HG03108 (cell line): ENCODE data around the gene UTP25.

Experiments
- ATAC-seq: cut with Tn5 transposase; IDR thresholded peaks from one replicate; pipeline ENCODE4 v1.9.1; 2021; ENCODE audit warnings: moderate library complexity; ENCODE audit not compliant: unreplicated experiment

The UTP25 gene

DNA sequence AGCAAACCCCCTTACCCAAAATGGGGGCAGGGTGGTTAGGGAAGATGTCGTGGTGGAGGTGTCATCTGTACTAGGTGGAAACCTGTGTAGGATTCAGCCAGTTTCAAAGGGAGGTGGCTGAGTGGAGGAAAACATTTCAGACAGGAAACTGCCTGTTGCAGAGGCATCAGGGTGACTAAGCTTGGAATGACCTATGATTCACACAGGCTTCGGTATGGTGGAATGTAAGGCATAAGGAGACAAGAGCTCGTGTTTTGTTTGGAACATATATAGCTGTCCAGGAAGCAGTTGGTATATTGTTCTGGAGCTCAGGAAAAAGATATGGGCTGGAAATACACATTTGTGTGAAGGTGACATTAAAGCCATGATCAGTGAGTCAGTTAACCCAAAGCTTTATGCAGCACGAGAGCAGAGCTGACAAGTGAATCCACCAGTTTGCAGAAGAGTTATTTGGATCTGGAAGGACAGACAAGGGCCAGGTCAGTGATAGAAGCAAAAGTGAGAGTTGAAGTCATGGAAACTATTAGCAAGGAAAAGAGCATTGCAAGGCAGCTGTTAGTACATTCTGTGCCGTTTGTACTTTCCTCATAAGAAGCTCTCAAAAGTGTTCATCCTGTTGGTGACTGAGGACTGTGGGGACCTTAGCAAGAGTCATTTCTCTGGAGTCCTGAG, 12.2 kb downstream of the UTP25 start:
- no peak for ATAC-seq

DNA sequence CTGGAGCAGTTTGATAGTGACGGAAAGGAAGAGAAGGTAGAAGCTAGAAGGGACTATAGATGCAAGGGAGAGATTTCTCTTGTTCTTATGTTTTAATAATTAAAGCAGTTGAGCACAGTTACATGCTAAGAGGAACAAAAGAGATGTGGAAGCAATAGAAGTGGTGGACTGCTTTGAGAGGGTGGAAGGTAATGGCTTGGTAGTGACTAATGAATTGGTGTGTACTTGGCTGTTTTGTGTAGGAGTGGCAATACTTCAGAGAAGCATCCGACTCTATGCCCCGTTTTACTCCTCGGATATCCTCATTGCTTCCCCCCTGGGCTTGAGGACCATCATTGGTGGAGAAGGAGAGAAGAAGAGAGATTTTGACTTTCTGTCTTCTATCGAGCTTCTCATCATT, 12.8 kb downstream of the UTP25 start:
- ATAC-seq = no peak

DNA sequence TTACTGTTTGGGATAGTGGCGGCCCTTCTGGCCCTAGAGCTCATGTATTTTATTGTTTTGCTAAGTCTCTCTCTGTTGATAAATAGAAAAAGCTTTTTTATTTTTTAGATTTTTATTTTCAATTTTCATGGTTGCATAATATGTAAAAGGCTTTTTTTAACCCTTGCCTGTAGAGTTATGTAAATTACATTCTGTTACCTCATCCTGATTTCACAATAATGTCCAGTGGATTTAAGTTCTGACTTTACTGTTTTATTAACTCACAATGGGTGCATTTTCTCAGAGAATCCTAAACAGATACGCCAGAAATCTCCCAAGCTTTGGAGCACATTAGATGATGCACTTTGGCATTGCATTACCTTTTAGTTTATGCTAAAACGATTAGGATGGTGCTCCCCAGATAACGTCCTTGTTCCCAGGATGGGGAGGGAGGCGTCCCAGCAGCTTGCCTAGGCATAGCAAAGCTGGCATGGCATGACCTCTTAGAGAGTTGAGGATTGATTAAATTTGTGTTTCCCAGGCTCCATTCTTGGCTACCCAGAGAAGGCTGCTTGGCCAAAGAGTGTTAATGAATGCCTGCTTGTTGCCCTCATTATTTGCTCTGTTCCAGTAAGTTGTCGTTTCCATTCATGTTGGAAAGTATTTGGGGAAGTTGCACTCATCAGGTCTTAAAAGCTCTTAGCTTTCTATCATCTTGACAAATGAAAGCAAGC, 17.1 kb downstream of the UTP25 start:
- ATAC-seq = no peak

- no peak for ATAC-seq
Measured at GRCh38 chr1:209845408-209845725, 17.6 kb downstream of the UTP25 start.

DNA sequence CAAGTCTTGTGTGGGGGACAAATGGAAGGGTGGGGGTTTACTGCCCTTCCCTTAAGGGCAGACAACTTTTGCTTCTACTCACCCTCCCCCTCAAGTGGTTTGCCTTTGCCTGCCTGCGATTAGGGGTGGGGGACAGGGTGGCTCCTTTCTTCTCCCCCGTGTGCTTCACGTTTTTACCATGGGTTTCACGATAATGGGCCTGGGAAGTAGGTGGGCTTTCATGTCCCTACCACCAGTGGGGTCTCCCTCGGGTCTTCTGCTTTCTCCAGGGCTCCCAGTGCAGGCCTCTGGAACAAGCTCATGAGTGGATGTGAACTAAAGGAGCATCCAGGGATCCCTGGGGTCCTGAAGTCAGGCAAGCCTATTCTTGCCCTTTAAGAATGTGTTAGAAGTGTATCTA, 21.6 kb downstream of the UTP25 start:
- ATAC-seq = no peak

DNA sequence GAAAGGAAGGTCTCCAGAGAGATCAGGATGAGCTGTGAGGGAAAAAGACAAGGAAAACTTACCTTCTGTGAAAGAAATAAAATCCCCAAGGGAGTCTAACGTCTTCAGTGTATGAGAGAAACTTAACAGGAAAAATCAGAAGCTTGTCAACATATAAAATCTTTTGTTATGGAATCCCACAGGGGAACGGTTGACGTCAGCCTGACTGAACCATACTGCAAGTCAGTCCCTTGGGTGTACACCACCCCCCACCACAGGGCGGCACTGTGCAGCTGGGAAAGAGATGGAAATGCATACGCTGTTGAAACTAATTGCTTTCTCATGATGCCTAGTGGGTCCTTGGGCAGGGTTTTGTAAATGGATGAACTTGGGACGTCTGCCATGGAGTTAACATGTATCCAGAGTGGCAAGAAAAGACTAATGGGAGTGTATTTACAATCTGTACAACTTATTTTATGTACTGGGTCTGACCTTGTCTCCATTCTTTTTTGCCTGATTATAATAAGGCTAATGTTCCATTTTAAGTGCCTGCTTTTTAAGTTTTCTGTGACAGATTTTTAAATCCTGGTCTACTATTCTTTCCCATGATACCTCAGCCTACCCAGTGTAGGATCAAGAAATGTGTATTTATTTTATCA, 22.7 kb downstream of the UTP25 start:
- no peak for ATAC-seq

DNA sequence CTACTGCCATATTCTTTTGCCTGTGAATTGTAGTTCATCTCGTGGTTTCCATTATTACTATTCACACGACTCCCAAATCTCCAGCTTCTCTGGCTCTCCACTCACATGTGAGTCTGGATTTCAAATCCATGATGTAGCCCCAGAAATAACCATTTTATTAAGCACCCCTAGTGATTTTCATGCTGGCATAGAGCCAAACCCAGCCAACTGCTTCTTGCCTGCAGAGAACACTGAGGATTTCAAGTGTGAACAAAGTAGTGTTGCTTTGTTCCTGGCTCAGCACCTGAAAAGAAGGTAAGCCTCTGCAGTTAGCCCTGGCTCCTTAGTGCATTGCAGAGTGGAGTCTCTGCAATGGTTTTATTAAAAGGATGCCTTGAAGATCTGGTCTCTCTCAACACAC, 25.9 kb downstream of the UTP25 start:
- ATAC-seq = no peak

DNA sequence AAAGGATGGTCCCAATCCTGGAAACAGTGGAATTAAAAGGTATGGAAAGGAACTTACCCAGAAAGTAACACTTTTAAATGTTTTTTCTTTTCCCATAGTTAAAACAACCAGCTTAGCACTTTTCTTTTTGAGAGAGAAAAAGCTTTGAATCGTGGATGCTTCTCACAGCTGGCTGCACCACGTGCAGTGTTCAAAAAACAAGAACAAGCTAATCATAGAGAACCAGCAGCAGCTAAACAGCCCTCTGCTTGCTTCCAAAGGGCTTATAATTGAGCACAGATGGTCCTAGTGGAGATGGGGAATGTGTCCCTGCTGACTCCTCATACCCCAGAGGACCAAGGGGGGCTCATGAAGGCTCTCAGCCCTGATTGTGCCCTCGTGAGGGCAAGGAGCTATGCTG, 26.4 kb downstream of the UTP25 start:
- no peak for ATAC-seq

DNA sequence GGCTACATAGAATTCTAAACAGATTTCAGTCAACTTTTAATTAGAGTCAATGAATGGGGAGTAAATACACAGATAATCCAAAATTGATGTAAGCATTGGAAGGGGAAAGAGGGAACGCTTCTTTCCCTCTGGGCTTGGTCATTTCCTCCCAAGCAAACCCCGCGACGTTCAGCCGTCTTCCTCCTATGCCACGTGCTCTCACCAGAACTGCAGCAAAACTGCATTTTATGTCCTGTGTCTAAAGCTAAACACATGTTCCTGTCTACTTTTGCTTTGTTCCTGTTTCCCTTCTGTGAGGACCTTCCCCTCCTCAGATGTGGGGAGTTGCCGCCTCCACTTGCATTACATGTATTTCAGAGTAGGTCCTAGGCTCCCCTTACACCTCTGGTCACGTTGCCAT, 27.2 kb downstream of the UTP25 start:
- no peak for ATAC-seq

DNA sequence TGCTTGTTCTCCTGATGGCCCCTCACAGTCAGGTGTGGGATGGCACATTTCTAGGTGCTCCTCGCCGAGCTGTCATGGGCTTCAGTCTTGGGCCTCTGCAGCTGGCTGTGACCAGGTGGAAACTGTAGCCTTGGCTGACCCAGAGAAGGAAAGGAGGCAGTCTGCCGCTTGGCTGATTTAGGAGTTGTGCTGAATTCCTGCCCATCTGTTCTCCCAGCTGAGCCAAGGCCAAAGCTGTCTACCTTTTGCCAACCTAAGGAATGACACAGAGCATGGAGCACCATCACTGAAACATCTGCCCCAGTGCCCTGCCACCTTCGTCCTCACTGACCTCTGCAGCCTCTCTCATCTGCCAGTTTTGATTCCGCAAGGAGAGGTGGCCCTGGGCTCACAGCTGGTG, 27.9 kb downstream of the UTP25 start:
- ATAC-seq = no peak

DNA sequence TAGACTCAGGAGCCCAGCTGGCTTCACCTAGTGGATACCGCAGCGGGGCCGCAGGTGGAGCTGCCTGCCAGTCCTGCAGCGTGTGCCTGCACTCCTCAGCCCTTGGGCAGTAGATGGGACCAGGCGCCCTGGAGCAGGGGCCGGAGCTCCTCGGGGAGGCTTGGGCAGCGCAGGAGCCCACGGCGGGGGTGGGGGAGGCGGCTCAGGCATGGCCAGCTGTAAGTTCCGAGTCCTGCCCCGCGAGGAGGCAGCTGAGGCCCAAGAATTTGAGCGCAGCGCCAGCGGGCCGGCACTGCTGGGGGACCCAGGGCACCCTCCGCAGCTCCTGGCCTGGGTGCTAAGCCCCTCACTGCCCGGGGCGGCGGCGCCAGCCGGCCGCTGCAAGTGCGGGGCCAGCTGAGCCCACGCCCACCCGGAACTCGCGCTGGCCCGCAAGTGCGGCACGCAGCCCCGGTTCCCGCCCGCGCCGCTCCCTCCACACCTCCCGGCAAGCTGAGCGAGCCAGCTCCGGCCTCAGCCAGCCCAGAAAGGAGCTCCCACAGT, 30.9 kb downstream of the UTP25 start:
- ATAC-seq = no peak

DNA sequence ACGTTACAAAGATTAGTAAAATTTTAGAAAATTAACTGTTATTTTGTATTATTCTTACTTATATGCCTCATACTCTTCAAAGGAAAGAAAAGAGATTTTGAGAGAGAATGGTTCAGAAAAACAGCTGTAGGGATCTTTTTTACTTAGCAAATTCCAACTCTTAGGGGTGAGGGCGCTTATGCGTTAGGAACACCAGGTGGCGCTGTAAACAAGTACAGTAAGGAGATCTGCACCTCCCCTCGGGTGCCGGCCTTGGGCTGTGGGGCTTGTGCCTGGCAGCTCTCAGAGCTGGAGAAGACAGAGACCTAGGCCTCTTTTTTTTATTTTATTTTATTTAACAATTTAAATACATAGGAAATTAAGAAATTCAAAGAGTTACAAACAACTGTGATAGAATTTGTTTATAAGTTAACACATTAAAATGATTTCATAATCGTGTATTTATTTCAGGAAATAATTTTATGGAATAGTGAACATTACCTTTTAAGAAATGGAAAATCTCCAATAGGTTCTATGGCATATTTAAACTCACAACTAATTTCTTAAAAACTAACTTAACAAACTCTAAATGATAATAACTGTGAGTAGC, 32.6 kb downstream of the UTP25 start:
- peak; percentile 93 for ATAC-seq

DNA sequence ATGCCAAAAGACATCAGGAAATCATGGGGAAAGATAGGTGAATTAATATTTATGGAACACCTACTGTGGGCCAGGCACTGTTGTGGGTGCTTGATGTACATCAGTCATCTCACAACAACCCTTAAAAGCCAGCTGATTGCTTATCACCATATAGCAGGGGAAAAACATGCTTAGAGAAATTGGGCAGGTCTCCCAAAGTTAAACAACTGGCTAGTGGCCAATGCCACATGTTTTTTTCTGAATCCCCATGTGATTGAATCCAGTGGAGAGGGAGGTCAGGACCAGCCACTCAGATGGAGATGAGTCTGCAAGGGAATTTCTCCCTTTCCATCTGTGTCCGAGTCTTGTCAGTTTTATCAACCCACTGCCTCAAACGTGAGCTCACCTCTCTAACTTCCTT, 33.5 kb downstream of the UTP25 start:
- no peak for ATAC-seq

GRCh38 chr1:209862391-209863356, 34.9 kb downstream of the UTP25 start:
- no peak for ATAC-seq

DNA sequence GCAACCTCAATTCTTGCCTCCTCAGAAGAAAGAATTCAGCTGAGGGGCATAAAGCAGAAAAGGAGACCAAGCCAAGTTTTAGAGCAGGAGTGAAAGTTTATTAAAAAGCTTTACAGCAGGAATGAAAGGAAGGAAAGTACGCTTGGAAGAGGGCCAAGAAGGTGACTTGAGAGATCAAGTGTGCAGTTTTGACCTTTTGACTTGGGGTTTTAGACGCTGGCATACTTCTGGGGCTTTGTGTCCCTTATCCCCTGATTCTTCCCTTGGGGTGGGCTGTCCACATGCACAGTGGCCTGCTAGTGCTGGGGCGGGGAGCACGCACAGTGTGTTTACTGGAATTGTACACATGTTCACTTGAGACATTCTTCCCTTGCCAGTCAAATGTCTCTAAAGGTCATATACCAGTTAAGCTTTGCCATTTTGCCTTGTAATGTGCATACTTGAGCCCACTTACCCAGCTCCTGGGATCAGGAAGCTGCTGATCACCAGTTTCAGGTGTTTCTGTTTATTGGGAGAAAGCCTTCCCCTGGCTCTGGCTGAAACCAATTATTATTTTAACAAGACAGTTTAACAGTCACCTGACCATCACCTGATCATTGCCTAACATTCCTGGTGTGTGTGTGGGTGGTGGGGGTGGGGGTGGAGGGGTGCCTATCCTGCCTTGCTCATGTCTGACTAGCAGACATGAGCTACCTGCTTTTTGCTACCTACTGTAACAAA, 36.2 kb downstream of the UTP25 start:
- ATAC-seq = no peak

DNA sequence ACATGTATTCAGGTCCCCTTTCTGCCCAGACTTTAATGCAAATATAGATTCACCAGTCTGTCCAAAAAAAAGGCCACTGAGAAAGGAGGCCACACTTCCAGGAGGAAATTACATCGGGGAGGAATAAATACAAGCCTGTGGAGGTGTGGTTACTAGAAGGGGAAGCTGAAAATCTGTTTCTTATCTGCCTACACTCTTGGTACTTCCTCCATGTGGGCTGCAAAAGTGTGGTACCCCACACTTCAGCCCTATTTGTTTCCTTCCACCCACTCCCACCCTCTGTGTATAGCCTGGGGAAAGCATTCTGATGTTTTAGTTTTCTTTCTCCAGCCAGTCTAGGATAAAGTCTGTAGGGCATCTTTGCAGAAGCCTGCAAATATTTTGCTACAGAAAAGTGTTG, 38.4 kb downstream of the UTP25 start:
- no peak for ATAC-seq

DNA sequence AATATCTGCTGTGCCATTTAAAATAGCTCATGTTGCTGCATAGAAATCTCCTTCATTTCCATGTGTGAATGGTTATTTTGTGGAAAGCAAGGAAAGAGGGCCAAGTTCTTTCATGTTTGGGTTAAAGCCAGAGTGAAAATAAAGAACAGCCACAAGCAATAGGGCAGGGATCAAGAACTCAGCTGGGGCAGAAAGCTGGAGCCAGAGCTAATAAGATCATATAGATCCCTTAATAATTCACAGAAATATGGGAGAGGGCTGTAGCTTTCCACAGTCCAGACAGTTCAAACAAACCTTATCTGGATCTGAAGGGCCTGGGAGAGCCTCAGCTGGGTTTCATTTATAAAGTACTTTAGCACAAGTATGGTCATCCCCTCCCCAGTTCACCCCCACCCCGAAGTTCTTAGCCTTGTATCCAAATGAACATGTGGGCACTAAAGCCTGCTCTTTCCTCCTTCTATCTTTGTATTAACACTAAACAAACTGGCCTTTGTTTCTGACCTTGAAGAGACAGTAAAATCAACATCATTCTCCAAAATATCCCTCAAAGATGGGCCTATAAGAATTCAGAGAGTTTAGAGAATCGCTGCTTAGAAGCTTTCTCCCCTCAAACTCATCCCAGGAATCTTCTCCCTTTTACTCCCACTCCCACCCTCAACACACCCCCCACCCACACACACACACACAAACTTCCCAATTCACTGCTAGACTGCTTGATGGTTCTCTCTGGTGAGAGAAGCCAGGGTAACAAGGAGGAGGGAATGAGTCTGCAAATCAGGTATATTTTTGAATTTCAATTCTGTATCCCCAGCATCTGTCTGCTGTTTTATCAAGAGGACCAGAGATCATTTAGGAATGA, 41.7 kb downstream of the UTP25 start:
- ATAC-seq = no peak

DNA sequence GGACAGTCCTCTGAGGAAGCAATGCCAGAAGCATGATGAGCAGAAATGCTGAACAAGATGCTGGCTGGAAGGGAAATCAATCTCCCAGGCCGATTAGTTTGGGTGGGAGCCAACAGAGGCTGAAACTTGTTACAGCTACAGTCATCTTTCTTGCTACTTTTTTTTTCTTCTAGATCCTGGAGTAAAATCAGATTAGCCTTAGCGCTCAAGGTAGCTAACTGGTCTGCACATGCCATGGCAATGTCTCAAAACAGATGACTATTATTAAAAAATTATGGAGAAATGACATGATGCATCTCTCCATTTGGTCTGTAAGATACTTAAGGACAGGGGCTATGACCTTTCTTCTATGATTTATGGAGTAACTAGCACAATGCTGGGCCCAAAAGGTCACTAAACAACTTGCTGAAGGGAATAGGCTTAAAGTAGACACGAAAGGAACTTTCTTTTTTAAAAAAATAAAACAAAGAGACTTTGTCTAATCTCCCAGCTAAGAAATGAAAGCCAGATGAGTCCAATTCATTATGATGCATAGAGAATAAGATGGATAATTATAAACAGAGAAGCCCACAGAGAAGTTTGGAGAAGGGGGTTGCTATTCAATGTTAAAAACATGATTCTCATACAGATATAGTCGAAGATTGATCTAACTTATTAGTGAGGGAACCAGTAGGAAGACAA, 42.5 kb downstream of the UTP25 start:
- ATAC-seq = no peak

GRCh38 chr1:209871006-209871405, 43.2 kb downstream of the UTP25 start:
- ATAC-seq = no peak
